Kidney epithelial cell (primary cell): Measurements from ENCODE around the gene BMP4. TPM values are rescaled to one million over a fixed set of nuclear protein-coding genes. Genes with fewer than 3 reads are reported as not detected.

Experiments
- DNase-seq: peaks from one replicate; pipeline ENCODE4 v3.0.0-alpha.2; 2010; ENCODE audit warnings: low read depth
- H3K27me3 ChIP-seq: 2 replicates; pipeline ENCODE4 v1.6.0; 2011; ENCODE audit warnings: low read length; ENCODE audit not compliant: control insufficient read depth, insufficient read depth
- H3K36me3 ChIP-seq: 2 replicates; pipeline ENCODE4 v1.5.1; 2011; ENCODE audit warnings: low read length; ENCODE audit not compliant: control insufficient read depth, insufficient read depth
- H3K4me3 ChIP-seq: 2 replicates; pipeline ENCODE4 v1.5.1; 2011; ENCODE audit warnings: low read depth, mild to moderate bottlenecking, control low read depth, low read length
- CTCF ChIP-seq: IDR thresholded peaks from 2 replicates; pipeline ENCODE4 v1.5.1; 2011; ENCODE audit warnings: mild to moderate bottlenecking, moderate library complexity, low read length, control low read depth, inconsistent platforms; ENCODE audit not compliant: insufficient read depth, poor library complexity, severe bottlenecking
- total RNA-seq: library from RNA; depleted of rRNA; stranded (reverse); fragments of >200 nt; gene quantifications from 2 replicates; pipeline ENCODE4 v1.2.3, GENCODE V29; 2015

Gene BMP4
- total RNA-seq, 1 donor from 2014 or later = 3.1 TPM

- no peak for TF ChIP-seq CTCF
- Histone ChIP-seq H3K4me3 (no peak overlapping the region), H3K27me3 (peaks cover 8% of the 10 kb centered on the region), H3K36me3 (peaks cover 2% of the 10 kb centered on the region)
- DNase-seq = no peak
Observed at GRCh38 chr14:53947452-53948204, 9.0 kb downstream of the BMP4 start.

DNA sequence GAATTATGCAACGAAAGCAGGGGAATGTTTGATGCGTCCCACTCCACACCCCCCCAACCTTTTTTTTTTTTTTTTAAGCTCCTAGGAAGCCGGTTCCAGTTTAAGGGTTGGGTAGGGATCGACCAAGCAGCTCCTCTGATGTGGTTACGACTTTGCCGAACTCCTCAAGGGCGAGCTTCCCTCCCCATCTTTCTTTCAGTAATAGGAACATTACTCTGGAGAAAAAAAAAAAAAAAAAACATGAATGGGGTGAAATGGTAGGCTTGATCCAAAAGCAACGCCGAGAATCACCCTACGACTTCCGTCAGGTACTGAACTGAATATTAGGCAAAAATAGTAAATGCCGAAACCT is 9.6 kb downstream of the BMP4 start:
- peaks cover 2% of the 10 kb centered on the region for H3K36me3 ChIP-seq
- peaks cover 8% of the 10 kb centered on the region for H3K27me3 ChIP-seq
- DNase-seq = no peak
- TF ChIP-seq CTCF = no peak
- H3K4me3 ChIP-seq = peak overlapping the region; percentile 21

DNA sequence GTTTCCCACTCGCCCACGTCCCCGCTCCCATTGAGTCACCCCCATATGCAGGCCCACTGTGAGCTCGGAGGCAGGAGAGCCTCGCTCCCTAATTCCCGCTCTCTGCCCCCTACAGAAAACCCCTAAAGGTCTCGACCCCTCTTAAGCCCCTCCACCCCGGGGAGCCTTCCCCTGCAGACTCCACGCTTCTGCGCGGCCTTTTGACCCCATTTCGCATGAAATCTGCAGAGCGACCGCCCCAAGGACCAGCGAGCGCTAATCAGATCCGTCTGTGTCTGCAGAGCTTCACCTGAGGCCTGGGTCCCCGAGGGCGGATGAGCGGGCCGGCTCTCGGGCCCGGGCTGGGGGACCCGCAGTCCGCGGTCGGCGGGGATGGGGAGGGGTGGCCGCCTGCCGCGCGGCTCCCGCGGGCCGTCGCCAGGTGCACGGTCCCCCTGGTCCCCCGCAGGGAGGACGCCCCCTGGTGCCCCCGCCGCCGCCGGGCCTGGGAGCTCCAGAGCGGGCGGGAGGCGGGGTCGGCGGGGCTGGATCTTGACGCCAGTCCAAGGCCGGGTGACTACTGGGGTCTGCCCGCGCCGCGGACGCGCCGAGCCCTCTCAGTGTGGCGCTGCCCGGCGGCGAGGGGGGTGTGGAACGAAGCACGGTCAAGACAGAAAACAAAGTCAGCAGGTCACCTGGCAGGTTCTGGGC is 10.1 kb downstream of the BMP4 start:
- H3K36me3 ChIP-seq = peaks cover 2% of the 10 kb centered on the region
- no peak for TF ChIP-seq CTCF
- H3K4me3 ChIP-seq = peak overlapping the region; percentile 21
- peaks cover 4% of the 10 kb centered on the region for H3K27me3 ChIP-seq
- DNase-seq = no peak

DNA sequence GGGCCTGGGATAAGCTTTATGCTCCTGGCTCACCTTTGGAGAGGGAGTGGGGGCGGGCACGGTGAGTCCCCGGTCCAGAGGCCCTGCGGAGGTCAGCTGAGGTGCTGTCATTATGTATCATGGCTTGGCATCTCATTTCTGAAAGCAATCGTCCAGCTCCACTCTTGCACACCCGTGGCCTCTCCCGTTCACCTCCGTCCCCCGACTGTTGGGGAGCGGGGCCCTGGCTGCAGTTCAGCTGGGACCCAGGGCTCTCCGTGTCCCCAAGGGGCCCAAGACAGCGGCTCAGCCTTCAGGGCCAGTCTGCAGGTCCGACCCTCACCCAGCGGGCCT is 10.6 kb downstream of the BMP4 start:
- no peak for DNase-seq
- Histone ChIP-seq H3K27me3 (peaks cover 4% of the 10 kb centered on the region), H3K4me3 (no peak overlapping the region), H3K36me3 (peaks cover 2% of the 10 kb centered on the region)
- TF ChIP-seq CTCF = no peak

GRCh38 chr14:53943751-53944083 is 12.9 kb downstream of the BMP4 start:
- TF ChIP-seq CTCF = no peak
- DNase-seq = no peak
- peaks cover 4% of the 10 kb centered on the region for H3K27me3 ChIP-seq

More at GRCh38 chr14:53943751-53944083, 12.9 kb downstream of the BMP4 start:
- Histone ChIP-seq H3K36me3 (no peaks in the 10 kb centered on the region), H3K4me3 (no peak overlapping the region)
